HEK293T (cell line): ENCODE data around the gene PIGL.

ENCODE experiments used
- ARNT ChIP-seq: fragments of 450-650 bp; IDR thresholded peaks from 2 replicates; pipeline ENCODE4 v1.6.1; 2017; ENCODE audit warnings: mild to moderate bottlenecking
- BHLHE40 ChIP-seq: fragments of 450-650 bp; IDR thresholded peaks from 2 replicates; pipeline ENCODE4 v1.6.1; 2016; ENCODE audit warnings: mild to moderate bottlenecking, moderate library complexity, borderline replicate concordance
- CTBP1 ChIP-seq: fragments of 450-650 bp; IDR thresholded peaks from 2 replicates; pipeline ENCODE4 v1.6.1; 2016; ENCODE audit warnings: borderline replicate concordance
- ELF4 ChIP-seq: fragments of 450-650 bp; IDR thresholded peaks from 2 replicates; pipeline ENCODE4 v1.6.1; 2017; ENCODE audit warnings: antibody characterized with exemption
- FOXM1 ChIP-seq: fragments of 450-650 bp; IDR thresholded peaks from 2 replicates; pipeline ENCODE4 v1.6.1; 2017; ENCODE audit warnings: mild to moderate bottlenecking, borderline replicate concordance
- LEF1 ChIP-seq: fragments of 450-650 bp; IDR thresholded peaks from 2 replicates; pipeline ENCODE4 v1.6.1; 2017; ENCODE audit warnings: mild to moderate bottlenecking, borderline replicate concordance
- SP1 ChIP-seq: fragments of 450-650 bp; IDR thresholded peaks from 2 replicates; pipeline ENCODE4 v1.6.1; 2017
- SUZ12 ChIP-seq: fragments of 450-650 bp; IDR thresholded peaks from 2 replicates; pipeline ENCODE4 v1.6.1; 2016; ENCODE audit warnings: mild to moderate bottlenecking
- ZNF384 ChIP-seq: fragments of 450-650 bp; IDR thresholded peaks from 2 replicates; pipeline ENCODE4 v1.6.1; 2016

- TF ChIP-seq LEF1: no peak
- no peak for TF ChIP-seq ELF4
- no peak for TF ChIP-seq BHLHE40
- TF ChIP-seq CTBP1: no peak
- TF ChIP-seq SP1: no peak
- no peak for TF ChIP-seq FOXM1
- TF ChIP-seq ZNF384: no peak
- no peak for TF ChIP-seq SUZ12
- TF ChIP-seq ARNT: no peak
These were observed 60.2 kb downstream of the PIGL start for GRCh38 chr17:16277163-16277562.
